ENCODE results near the gene EXOC6B.

Gene EXOC6B

GRCh38 chr2:72128843-72129227 lies 697.0 kb downstream of the EXOC6B start:
- no peak for DNase-seq

GRCh38 chr2:72128059-72128842 lies 697.6 kb downstream of the EXOC6B start:
- no peak for DNase-seq

GRCh38 chr2:72127401-72128058 lies 698.3 kb downstream of the EXOC6B start:
- DNase-seq: no peak

- DNase-seq: no peak
Measured at GRCh38 chr2:72126186-72127100, 699.4 kb downstream of the EXOC6B start.

Data from bone marrow (tissue), 2 donors.